H1 (cell line): ENCODE results near the gene CLEC19A. TPM values are rescaled to one million over a fixed set of nuclear protein-coding genes. Genes with fewer than 3 reads are reported as not detected.

Source experiments
- CTCF ChIA-PET: fragments of 300-600 bp; sonication (Branson Sonifier 250); formaldehyde crosslinking; loops from one replicate; lab custom pipeline; 2021; ENCODE audit not compliant: partially characterized antibody; lab: Charles Lee
- POLR2A ChIA-PET: fragments of 300-600 bp; sonication (Branson Sonifier 250); formaldehyde crosslinking; loops from one replicate; lab custom pipeline; 2021; ENCODE audit warnings: inconsistent platforms; ENCODE audit not compliant: partially characterized antibody; lab: Charles Lee
- DNase-seq, 2 experiments: peaks; one replicate each; pipeline versions ENCODE4 v3.0.0 to v3.0.0-alpha.2; 2010 to 2022; ENCODE audit warnings: low spot score in 2 of 2, low read depth in 1 of 2, mixed read lengths in 1 of 2
- FAIRE-seq: peaks from 2 replicates; lab custom pipeline; 2011; peaks lifted over from hg19 to GRCh38; lab: Jason Lieb, UNC
- H2AFZ ChIP-seq: 2 replicates; pipeline ENCODE4 v1.8.1; 2012; ENCODE audit warnings: low read length, inconsistent platforms
- H2AK5ac ChIP-seq: 2 replicates; pipeline ENCODE4 v1.6.1; 2013; ENCODE audit warnings: low read depth, low read length
- H2BK120ac ChIP-seq: replicated peaks from 2 replicates; pipeline ENCODE3; 2013; ENCODE audit warnings: low read depth, low read length, inconsistent platforms
- H2BK12ac ChIP-seq: 2 replicates; pipeline ENCODE4 v1.6.1; 2013; ENCODE audit warnings: low read depth, low read length
- H2BK15ac ChIP-seq: 2 replicates; pipeline ENCODE4 v1.6.1; 2013; ENCODE audit warnings: low read length
- H2BK20ac ChIP-seq: 2 replicates; pipeline ENCODE4 v1.6.1; 2013; ENCODE audit warnings: low read length
- H2BK5ac ChIP-seq: 2 replicates; pipeline ENCODE4 v1.6.1; 2013; ENCODE audit warnings: low read depth, low read length
- H3K14ac ChIP-seq: 2 replicates; pipeline ENCODE4 v1.6.1; 2013; ENCODE audit warnings: inconsistent platforms; ENCODE audit not compliant: insufficient read length
- H3K18ac ChIP-seq: 2 replicates; pipeline ENCODE4 v1.6.1; 2013; ENCODE audit warnings: low read length; ENCODE audit errors: extremely low read depth
- H3K23ac ChIP-seq: 2 replicates; pipeline ENCODE4 v1.6.1; 2013; ENCODE audit warnings: inconsistent platforms; ENCODE audit not compliant: insufficient read length
- H3K23me2 ChIP-seq: 2 replicates; pipeline ENCODE4 v1.6.1; 2013; ENCODE audit warnings: low read depth, low read length
- H3K27ac ChIP-seq: 2 replicates; pipeline ENCODE4 v1.6.1; 2011; ENCODE audit warnings: low read depth, low read length, inconsistent platforms
- H3K27me3 ChIP-seq, 4 experiments: replicated peaks in 1 of 4; 1 replicate in 1 of 4; 2 replicates in 3 of 4; pipeline versions ENCODE4 v1.6.1 to v1.8.1; 2011 to 2013; ENCODE audit warnings: low read length in 3 of 4, mild to moderate bottlenecking in 3 of 4, inconsistent platforms in 2 of 4, mixed read lengths in 2 of 4, moderate library complexity in 1 of 4; ENCODE audit not compliant: control insufficient read depth in 3 of 4, insufficient read depth in 3 of 4; ENCODE audit errors: extremely low read depth in 1 of 4
- H3K36me3 ChIP-seq, 4 experiments: 2 replicates each; pipeline versions ENCODE4 v1.6.1 to v1.8.1; 2011 to 2013; ENCODE audit warnings: mild to moderate bottlenecking in 4 of 4, low read length in 3 of 4, moderate library complexity in 2 of 4, control low read depth in 1 of 4, inconsistent platforms in 1 of 4; ENCODE audit not compliant: insufficient read depth in 4 of 4, control insufficient read depth in 2 of 4
- H3K4ac ChIP-seq: replicated peaks from 2 replicates; pipeline ENCODE3; 2013; ENCODE audit warnings: low read length, low read depth, mixed read lengths, inconsistent platforms; ENCODE audit not compliant: insufficient read length
- H3K4me1 ChIP-seq, 4 experiments: replicated peaks in 1 of 4; 1 replicate in 1 of 4; 2 replicates in 3 of 4; pipeline versions ENCODE4 v1.6.1 to v1.8.1; 2011 to 2013; ENCODE audit warnings: low read length in 3 of 4, inconsistent platforms in 2 of 4, mixed read lengths in 1 of 4; ENCODE audit not compliant: insufficient read depth in 4 of 4, control insufficient read depth in 3 of 4
- H3K4me2 ChIP-seq, 2 experiments: 2 replicates each; pipeline versions ENCODE4 v1.6.1 to v1.8.1; 2011 to 2013; ENCODE audit warnings: low read depth in 2 of 2, low read length in 2 of 2, control low read depth in 1 of 2, inconsistent platforms in 1 of 2, mild to moderate bottlenecking in 1 of 2; ENCODE audit not compliant: insufficient read depth in 1 of 2
- H3K4me3 ChIP-seq, 4 experiments: fragments of 200-600, 300-600 bp in 1 of 4; sonication (generic), shearing (Covaris generic), sonication (Bioruptor Twin) in 1 of 4; 2 replicates each; pipeline versions ENCODE4 v1.5.1 to v1.8.1; 2011 to 2016; ENCODE audit warnings: low read length in 4 of 4, low read depth in 3 of 4, control low read depth in 2 of 4, inconsistent platforms in 2 of 4, mild to moderate bottlenecking in 2 of 4, mixed read lengths in 1 of 4, moderate library complexity in 1 of 4; ENCODE audit not compliant: insufficient read depth in 2 of 4; ENCODE audit errors: extremely low read depth in 1 of 4
- H3K56ac ChIP-seq: replicated peaks from 2 replicates; pipeline ENCODE3; 2013; ENCODE audit warnings: low read depth, mild to moderate bottlenecking, mixed read lengths, low read length, inconsistent platforms; ENCODE audit not compliant: insufficient read length
- H3K79me1 ChIP-seq: 2 replicates; pipeline ENCODE4 v1.6.1; 2013; ENCODE audit warnings: low read depth, low read length, control low read depth
- H3K79me2 ChIP-seq, 2 experiments: 2 replicates each; pipeline versions ENCODE4 v1.6.1 to v1.8.1; 2012 to 2013; ENCODE audit warnings: low read length in 2 of 2, mild to moderate bottlenecking in 2 of 2, inconsistent platforms in 1 of 2; ENCODE audit not compliant: insufficient read depth in 2 of 2, control insufficient read depth in 1 of 2
- H3K9ac ChIP-seq, 4 experiments: replicated peaks in 1 of 4; 1 replicate in 1 of 4; 2 replicates in 3 of 4; pipeline versions ENCODE4 v1.6.1 to v1.8.1; 2011 to 2013; ENCODE audit warnings: low read depth in 3 of 4, low read length in 3 of 4, control low read depth in 2 of 4, mild to moderate bottlenecking in 2 of 4, moderate library complexity in 2 of 4, inconsistent platforms in 1 of 4; ENCODE audit errors: extremely low read depth in 1 of 4
- H3K9me3 ChIP-seq, 2 experiments: 2 replicates each; pipeline versions ENCODE4 v1.6.1 to v1.8.1; 2012 to 2013; ENCODE audit warnings: mild to moderate bottlenecking in 2 of 2, moderate library complexity in 2 of 2, control low read depth in 1 of 2, inconsistent platforms in 1 of 2, low read depth in 1 of 2, low read length in 1 of 2, mixed read lengths in 1 of 2; ENCODE audit not compliant: insufficient read depth in 2 of 2
- H4K20me1 ChIP-seq, 2 experiments: replicated peaks in 1 of 2; 2 replicates each; pipeline versions ENCODE3 to v1.8.1; 2011 to 2013; ENCODE audit warnings: inconsistent platforms in 2 of 2, low read length in 2 of 2, mild to moderate bottlenecking in 1 of 2; ENCODE audit not compliant: insufficient read depth in 2 of 2, control insufficient read depth in 1 of 2
- H4K5ac ChIP-seq: 2 replicates; pipeline ENCODE4 v1.6.1; 2013; ENCODE audit warnings: low read length, low read depth, mixed read lengths, inconsistent platforms; ENCODE audit not compliant: insufficient read length
- H4K8ac ChIP-seq: 2 replicates; pipeline ENCODE4 v1.8.0; 2013; ENCODE audit warnings: mild to moderate bottlenecking, moderate library complexity, low read length, inconsistent platforms; ENCODE audit not compliant: insufficient read depth; ENCODE audit errors: extremely low read depth
- H4K91ac ChIP-seq: replicated peaks from 2 replicates; pipeline ENCODE3; 2013; ENCODE audit warnings: low read length, mixed read lengths, inconsistent platforms; ENCODE audit not compliant: insufficient read length
- ATF2 ChIP-seq: IDR thresholded peaks from 2 replicates; pipeline ENCODE4 v1.6.1; 2012; ENCODE audit warnings: low read length, inconsistent platforms
- CTBP2 ChIP-seq: IDR thresholded peaks from 2 replicates; pipeline ENCODE4 v1.7.0; 2011; ENCODE audit warnings: borderline replicate concordance, mild to moderate bottlenecking, moderate library complexity, mixed read lengths, low read length; ENCODE audit not compliant: insufficient read depth, insufficient read length
- KDM1A ChIP-seq: fragments of 200-600, 300-600 bp; sonication (generic); IDR thresholded peaks from 2 replicates; pipeline ENCODE4 v1.7.1; 2016; ENCODE audit warnings: mild to moderate bottlenecking, low read length, borderline replicate concordance
- WGBS, 2 experiments: shearing (Covaris generic) in 1 of 2; methylation state at CpG; one replicate each; pipeline versions ENCODE4 v1.1.6 to v1.1.7; 2013 to 2015; ENCODE audit warnings: low lambda C conversion rate in 2 of 2, mixed read lengths in 2 of 2, inconsistent platforms in 1 of 2, low coverage in 1 of 2, missing lambda C conversion rate in 1 of 2; ENCODE audit not compliant: insufficient replicate concordance in 2 of 2, insufficient coverage in 1 of 2, insufficient read length in 1 of 2; ENCODE audit errors: extremely low coverage in 1 of 2, missing lambda C conversion rate in 1 of 2; 5-methylcytosine and 5-hydroxymethylcytosine counted together
- polyA plus RNA-seq, 7 experiments: library from polyadenylated mRNA; depleted of rRNA in 3 of 7; stranded (reverse) in 5 of 7; unstranded in 2 of 7; fragments of >200 nt in 5 of 7; fragments of 200-250 nt in 2 of 7; gene quantifications; 1 replicate in 5 of 7; 2 replicates in 1 of 7; 4 replicates in 1 of 7; pipeline versions ENCODE4 v1.2.1 to v1.2.3, GENCODE V29; 2011 to 2013; ENCODE audit warnings: missing spikeins in 2 of 7, mixed read lengths in 2 of 7
- total RNA-seq: library from RNA; stranded (reverse); fragmentation: NEBNext Ultra II Directional; extraction: Animal tissue kit (Norgen Biotek cat#: 25700); gene quantifications from 2 replicates; pipeline ENCODE4 v1.2.1, GENCODE V29; 2021

The CLEC19A gene
- total and polyA plus RNA-seq, 2 of the 8 experiments (the other 6 are each of a cell fraction or from before 2014, with no cell fraction given) = 0.35 to 0.88 TPM

- TF ChIP-seq CTBP2 = no peak
- no peak for TF ChIP-seq KDM1A
- TF ChIP-seq ATF2 = no peak
- no peak overlapping the region for H3K27ac ChIP-seq
- no peak for DNase-seq
- H3K23ac ChIP-seq = no peak overlapping the region
- H3K23me2 ChIP-seq = no peaks in the 10 kb centered on the region; the same call in 1 of the 2 replicates
- H4K5ac ChIP-seq = no peak overlapping the region
- no peak overlapping the region for H3K4me3 ChIP-seq
- no peaks in the 10 kb centered on the region for H3K79me1 ChIP-seq
- H3K4me1 ChIP-seq = peaks cover 0 to 9% (median 1%) of the 10 kb centered on the region in 4 experiments; a peak in 3 of 7 replicates
- no peak overlapping the region for H2BK5ac ChIP-seq
- no peak overlapping the region for H3K9ac ChIP-seq
- H2BK15ac ChIP-seq = no peak overlapping the region
- no peaks in the 10 kb centered on the region for H4K20me1 ChIP-seq
- no peaks in the 10 kb centered on the region for H3K9me3 ChIP-seq
- H2BK20ac ChIP-seq = no peak overlapping the region
- no peaks in the 10 kb centered on the region for H3K36me3 ChIP-seq
- H3K27me3 ChIP-seq = no peaks in the 10 kb centered on the region
- peak overlapping the region; percentile 78 for H2AFZ ChIP-seq
- no peak overlapping the region for H3K18ac ChIP-seq
- ChIA-PET POLR2A (no interaction called here), CTCF (interaction anchor here (0.7 to 1.8 kb wide), 4 partner anchors 14 to 92 kb away, joined by 3 to 8 read pairs (median 3); no protein-coding TSS in a partner anchor)
- no peak for FAIRE-seq
- H3K4ac ChIP-seq = no peak overlapping the region
- H4K91ac ChIP-seq = no peak overlapping the region
- 85% methylated on average over 2 of the region's 2 CpGs; no CpG with 5 or more reads in 1 of the 2 experiments for WGBS, 2 experiments
- H3K56ac ChIP-seq = no peak overlapping the region
- no peak overlapping the region for H2AK5ac ChIP-seq
- H2BK120ac ChIP-seq = no peak overlapping the region
- H3K14ac ChIP-seq = no peak overlapping the region
- H4K8ac ChIP-seq = peak overlapping the region; percentile 14; the same call in 1 of the 2 replicates
- H3K79me2 ChIP-seq = no peaks in the 10 kb centered on the region
- no peak overlapping the region for H2BK12ac ChIP-seq
- H3K4me2 ChIP-seq = no peak overlapping the region; a peak in 1 of 4 replicates
These were observed 32.6 kb upstream of the CLEC19A start for GRCh38 chr16:19252904-19253303.
